GDM1 (cell line): ENCODE data around the gene FCGR3A.
A peak's percentile ranks its signal among the peaks of the same experiment; 100 is the strongest.
"Not testable (repeated sequence)": the region's sequence is repeated elsewhere in the genome, so short reads cannot be mapped to it uniquely, and the experiment has no call there.

ENCODE experiments used
- DNase-seq: peaks from one replicate; lab custom pipeline; 2025; lab: John Stamatoyannopoulos, UW

Gene FCGR3A

GRCh38 chr1:161549652-161550051 lies at the start of gene FCGR3A:
FCGR3A (minus strand) TSS chr1:161549818; CDS start chr1:161549736, 82 bp downstream.
- no peak for DNase-seq

GRCh38 chr1:161597077-161597476 lies 47.5 kb upstream of the FCGR3A start:
- DNase-seq, result not testable (repeated sequence)

- DNase-seq, result not testable (repeated sequence)
Measured at GRCh38 chr1:161595583-161595982, 46.0 kb upstream of the FCGR3A start.

- DNase-seq, result not testable (repeated sequence)
Measured at GRCh38 chr1:161595173-161595572, 45.6 kb upstream of the FCGR3A start.

- not testable (repeated sequence) for DNase-seq
Measured at GRCh38 chr1:161594269-161594984, 44.8 kb upstream of the FCGR3A start.

- DNase-seq, result not testable (repeated sequence)
Measured at GRCh38 chr1:161593092-161593755, 43.6 kb upstream of the FCGR3A start.

- DNase-seq, result not testable (repeated sequence)
Measured at GRCh38 chr1:161592586-161592985, 43.0 kb upstream of the FCGR3A start.

GRCh38 chr1:161589920-161590319 lies 40.3 kb upstream of the FCGR3A start:
- peak; percentile 1 for DNase-seq

- not testable (repeated sequence) for DNase-seq
Measured at GRCh38 chr1:161589365-161589764, 39.7 kb upstream of the FCGR3A start.

- DNase-seq, result not testable (repeated sequence)
Measured at GRCh38 chr1:161588596-161588995, 39.0 kb upstream of the FCGR3A start.

GRCh38 chr1:161582882-161583281 lies 33.3 kb upstream of the FCGR3A start:
- DNase-seq, result not testable (repeated sequence)

- not testable (repeated sequence) for DNase-seq
Measured at GRCh38 chr1:161580879-161581537, 31.4 kb upstream of the FCGR3A start.

- DNase-seq, result not testable (repeated sequence)
Measured at GRCh38 chr1:161579856-161580507, 30.4 kb upstream of the FCGR3A start.

- not testable (repeated sequence) for DNase-seq
Measured at GRCh38 chr1:161576676-161577075, 27.1 kb upstream of the FCGR3A start.

GRCh38 chr1:161571703-161572102 lies 22.1 kb upstream of the FCGR3A start:
- not testable (repeated sequence) for DNase-seq

- not testable (repeated sequence) for DNase-seq
Measured at GRCh38 chr1:161566602-161566960, 17.0 kb upstream of the FCGR3A start.

GRCh38 chr1:161563522-161563921 lies 13.9 kb upstream of the FCGR3A start:
- DNase-seq, result not testable (repeated sequence)

GRCh38 chr1:161562441-161562840 lies 12.8 kb upstream of the FCGR3A start:
- DNase-seq, result not testable (repeated sequence)

GRCh38 chr1:161560960-161561715 lies 11.5 kb upstream of the FCGR3A start:
- DNase-seq, result not testable (repeated sequence)

GRCh38 chr1:161557506-161558450 lies 8.2 kb upstream of the FCGR3A start:
- not testable (repeated sequence) for DNase-seq
